Prostate gland (tissue), 2 donors: ENCODE results near the gene EIF4ENIF1. TPM values are rescaled to one million over a fixed set of nuclear protein-coding genes. Genes with fewer than 3 reads are reported as not detected.
A peak's percentile ranks its signal among the peaks of the same experiment; 100 is the strongest.
"Not testable (repeated sequence)": the region's sequence is repeated elsewhere in the genome, so short reads cannot be mapped to it uniquely, and the experiment has no call there.

Experiments used
- DNase-seq: peaks from one replicate; pipeline ENCODE4 v3.0.0-alpha.2; 2019; ENCODE audit warnings: low spot score
- H3K27ac ChIP-seq, 2 donors: fragments of 200-600 bp; sonication (generic); 2 replicates each; pipeline ENCODE4 v1.5.1; 2017 to 2019
- H3K27me3 ChIP-seq: fragments of 200-600 bp; sonication (generic); replicated peaks from 2 replicates; pipeline ENCODE4 v1.5.1; 2019; ENCODE audit not compliant: insufficient read depth
- H3K36me3 ChIP-seq, 2 donors: fragments of 200-600 bp; sonication (generic); 1 replicate in 1 of 2; 2 replicates in 1 of 2; pipeline versions ENCODE4 v1.5.1 to v1.8.1; 2017 to 2019
- H3K4me1 ChIP-seq: fragments of 200-600 bp; sonication (generic); replicated peaks from 2 replicates; pipeline ENCODE4 v1.5.1; 2019
- H3K4me3 ChIP-seq, 2 donors: fragments of 200-600 bp; sonication (generic); 2 replicates each; pipeline ENCODE4 v1.5.1; 2017 to 2019
- H3K9me3 ChIP-seq: fragments of 200-600 bp; sonication (generic); 2 replicates; pipeline ENCODE4 v1.5.1; 2017
- POLR2A ChIP-seq: fragments of 450-650 bp; IDR thresholded peaks from one replicate; pipeline ENCODE4 v1.6.1; 2016; ENCODE audit warnings: antibody characterized with exemption, mild to moderate bottlenecking
- POLR2AphosphoS5 ChIP-seq: sonication (generic); formaldehyde crosslinking; IDR thresholded peaks from one replicate; pipeline ENCODE4 v1.6.1; 2017; ENCODE audit warnings: antibody characterized with exemption
- WGBS: methylation state at CpG from one replicate; pipeline ENCODE4 v1.1.5; 2018; 5-methylcytosine and 5-hydroxymethylcytosine counted together
- intact Hi-C: fragments of 100-400 bp; cut with DNase I; formaldehyde crosslinking; loops from one replicate; pipeline ENCODE4 v1.14.2; 2022
- total RNA-seq, 2 donors: library from RNA; depleted of rRNA; stranded (reverse); fragments of >200 nt; gene quantifications; one replicate each; pipeline ENCODE4 v1.1.0, GENCODE V29; 2016
- TF ChIP-seq, protein P1 (sequence below), 4 experiments: fragments of 200-600 bp in 2 of 4; fragments of 450-650 bp in 2 of 4; sonication (generic) in 2 of 4; IDR thresholded peaks; 1 replicate in 3 of 4; 2 replicates in 1 of 4; pipeline ENCODE4 v1.5.1; 2016 to 2019; ENCODE audit warnings: antibody characterized with exemption in 4 of 4, mild to moderate bottlenecking in 2 of 4, moderate library complexity in 2 of 4

The EIF4ENIF1 gene
- total RNA-seq, 2 donors from 2014 or later: 11.9 to 38.1 TPM

- H3K9me3 ChIP-seq: no peaks in the 10 kb centered on the region
- H3K4me3 ChIP-seq: peak overlapping the region; percentile 70 to 85
- 85% methylated on average over 10 of the region's 10 CpGs for WGBS
- peak overlapping the region in 1 of 2 donors; percentile 78 for H3K27ac ChIP-seq
- TF ChIP-seq POLR2A (no peak), POLR2AphosphoS5 (no peak)
- TF ChIP-seq, protein P1, sequence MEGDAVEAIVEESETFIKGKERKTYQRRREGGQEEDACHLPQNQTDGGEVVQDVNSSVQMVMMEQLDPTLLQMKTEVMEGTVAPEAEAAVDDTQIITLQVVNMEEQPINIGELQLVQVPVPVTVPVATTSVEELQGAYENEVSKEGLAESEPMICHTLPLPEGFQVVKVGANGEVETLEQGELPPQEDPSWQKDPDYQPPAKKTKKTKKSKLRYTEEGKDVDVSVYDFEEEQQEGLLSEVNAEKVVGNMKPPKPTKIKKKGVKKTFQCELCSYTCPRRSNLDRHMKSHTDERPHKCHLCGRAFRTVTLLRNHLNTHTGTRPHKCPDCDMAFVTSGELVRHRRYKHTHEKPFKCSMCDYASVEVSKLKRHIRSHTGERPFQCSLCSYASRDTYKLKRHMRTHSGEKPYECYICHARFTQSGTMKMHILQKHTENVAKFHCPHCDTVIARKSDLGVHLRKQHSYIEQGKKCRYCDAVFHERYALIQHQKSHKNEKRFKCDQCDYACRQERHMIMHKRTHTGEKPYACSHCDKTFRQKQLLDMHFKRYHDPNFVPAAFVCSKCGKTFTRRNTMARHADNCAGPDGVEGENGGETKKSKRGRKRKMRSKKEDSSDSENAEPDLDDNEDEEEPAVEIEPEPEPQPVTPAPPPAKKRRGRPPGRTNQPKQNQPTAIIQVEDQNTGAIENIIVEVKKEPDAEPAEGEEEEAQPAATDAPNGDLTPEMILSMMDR (IDR thresholded peaks at IDR 0.05): no peak
- no peaks in the 10 kb centered on the region for H3K27me3 ChIP-seq
- intact Hi-C loops: no loop called here
- H3K4me1 ChIP-seq: no peaks in the 10 kb centered on the region
- DNase-seq: no peak
- no peaks in the 10 kb centered on the region for H3K36me3 ChIP-seq
Measured at GRCh38 chr22:31497148-31497938, 7.7 kb upstream of the EIF4ENIF1 start.

GRCh38 chr22:31496735-31497146 lies 7.1 kb upstream of the EIF4ENIF1 start:
- intact Hi-C loops: no loop called here
- Histone ChIP-seq H3K27me3 (no peaks in the 10 kb centered on the region), H3K27ac (peak overlapping the region; percentile 78 to 80), H3K36me3 (no peaks in the 10 kb centered on the region), H3K4me1 (no peaks in the 10 kb centered on the region), H3K4me3 (peak overlapping the region; percentile 70 to 85), H3K9me3 (no peaks in the 10 kb centered on the region)
- WGBS: 0% methylated on average over 26 of the region's 30 CpGs
- no peak for DNase-seq
- no peak for TF ChIP-seq POLR2A
- TF ChIP-seq POLR2AphosphoS5: no peak
- TF ChIP-seq, protein P1 (IDR thresholded peaks at IDR 0.05): no peak

DNA sequence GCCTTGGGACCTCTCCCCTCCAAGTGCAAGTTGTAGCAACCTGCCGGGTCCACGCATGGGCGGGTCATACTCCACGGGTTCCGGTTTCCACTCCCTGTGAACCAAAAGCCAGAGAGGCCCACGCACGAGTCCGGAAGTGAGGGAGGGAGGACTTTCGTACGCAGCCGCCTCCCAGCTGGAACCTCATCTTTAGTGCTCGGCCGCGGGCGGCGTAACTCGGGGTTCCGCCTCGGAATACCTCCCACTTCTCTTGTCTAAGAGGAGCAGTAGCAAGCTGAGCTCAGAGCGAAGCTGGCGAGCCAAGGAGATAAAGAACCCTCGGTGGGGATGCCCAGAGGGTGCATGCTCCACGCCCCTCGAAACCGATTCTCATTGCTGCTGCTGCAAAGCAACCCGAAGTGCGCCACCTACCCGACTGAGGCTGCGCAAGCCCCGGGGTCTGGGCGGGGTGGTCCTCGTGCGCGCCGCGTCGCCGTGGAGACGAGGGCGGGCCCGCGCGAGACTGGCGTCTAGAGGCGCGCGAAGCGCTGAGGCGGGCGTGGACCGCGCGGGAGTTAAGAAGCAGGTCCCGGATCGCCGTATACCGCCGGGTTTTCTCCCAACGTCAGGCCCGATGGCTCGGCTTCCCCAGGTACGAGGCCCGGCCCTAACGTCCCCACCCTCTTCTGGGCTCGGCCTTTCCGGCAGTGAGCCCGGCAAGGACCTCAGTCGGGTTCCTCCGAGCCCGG lies 6.5 kb upstream of the EIF4ENIF1 start, which contains the start of gene SFI1:
Gene SFI1 (plus strand): TSS at position 530 of the 728 bp plus-strand sequence. CDS start 11,749 bp downstream, outside the sequence.
- TF ChIP-seq, protein P1 (IDR thresholded peaks at IDR 0.05): peak in 2 of 4 experiments; percentile 26 to 33
- TF ChIP-seq POLR2A (peak; percentile 67), POLR2AphosphoS5 (peak; percentile 87)
- Histone ChIP-seq H3K4me3 (peak within 1 kb of the TSS; percentile 70 to 85), H3K27ac (peak within 1 kb of the TSS; percentile 78 to 80), H3K27me3 (no peaks in the 10 kb centered on the region), H3K9me3 (no peaks in the 10 kb centered on the region), H3K36me3 (no peaks in the 10 kb centered on the region), H3K4me1 (peaks cover under 1% of the 10 kb centered on the region)
- peak; percentile 89 for DNase-seq
- WGBS: 0% methylated on average over 54 of the region's 70 CpGs
- intact Hi-C loops: no loop called here

DNA sequence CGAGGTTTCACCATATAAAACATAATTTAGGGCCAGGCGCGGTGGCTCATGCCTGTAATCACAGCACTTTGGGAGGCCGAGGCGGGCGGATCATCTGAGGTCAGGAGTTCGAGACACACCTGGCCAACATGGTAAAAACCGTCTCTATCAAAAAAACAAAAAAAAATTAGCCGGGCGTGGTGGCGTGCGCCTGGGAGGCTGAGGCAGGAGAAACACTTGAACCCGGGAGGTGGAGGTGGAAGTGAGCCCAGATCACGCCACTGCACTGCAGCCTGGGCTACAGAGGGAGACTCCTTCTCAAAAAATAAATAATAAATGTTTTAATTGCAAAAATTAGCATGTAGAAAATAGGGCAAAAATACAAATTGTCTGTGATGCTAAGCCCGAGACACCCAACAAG lies 5.7 kb upstream of the EIF4ENIF1 start:
- peak overlapping the region in 1 of 2 donors; percentile 80 for H3K27ac ChIP-seq
- 67% methylated on average over 15 of the region's 15 CpGs for WGBS
- no peaks in the 10 kb centered on the region for H3K27me3 ChIP-seq
- no peak for DNase-seq
- H3K4me1 ChIP-seq: peaks cover 6% of the 10 kb centered on the region
- H3K36me3 ChIP-seq: no peaks in the 10 kb centered on the region
- peak overlapping the region in 1 of 2 donors; percentile 70 for H3K4me3 ChIP-seq
- TF ChIP-seq, protein P1 (IDR thresholded peaks at IDR 0.05): no peak
- TF ChIP-seq POLR2AphosphoS5 (no peak), POLR2A (no peak)
- intact Hi-C loops: no loop called here
- no peaks in the 10 kb centered on the region for H3K9me3 ChIP-seq

DNA sequence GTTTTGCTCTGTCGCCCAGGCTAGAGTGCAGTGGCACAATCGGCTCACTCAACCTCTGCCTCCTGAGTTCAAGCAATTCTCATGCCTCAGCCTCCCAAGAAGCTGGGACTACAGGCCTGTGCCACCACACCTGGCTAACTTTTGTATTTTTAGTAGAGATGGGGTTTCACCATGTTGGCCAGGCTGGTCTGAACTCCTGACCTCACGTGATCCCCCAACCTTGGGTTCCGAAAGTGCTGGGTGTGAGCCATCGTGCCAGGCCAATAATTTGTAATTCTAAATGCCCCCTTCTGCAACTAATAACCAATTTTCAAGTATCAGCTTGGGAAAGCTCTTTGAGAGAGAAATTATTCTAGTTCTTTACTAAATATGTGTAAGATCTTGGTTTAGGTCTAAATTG lies 3.7 kb upstream of the EIF4ENIF1 start:
- H3K4me3 ChIP-seq, H3K9me3 ChIP-seq, DNase-seq, H3K27ac ChIP-seq, intact Hi-C loops, H3K36me3 ChIP-seq, H3K27me3 ChIP-seq: not testable (repeated sequence)
- WGBS: 89% methylated on average over 5 of the region's 5 CpGs
- H3K4me1 ChIP-seq: peaks cover 10% of the 10 kb centered on the region
